Keratinocyte (primary cell): ENCODE results near the gene STXBP3. TPM values are rescaled to one million over a fixed set of nuclear protein-coding genes. Genes with fewer than 3 reads are reported as not detected.

Experiments
- DNase-seq: peaks from one replicate; pipeline ENCODE4 v3.0.0-alpha.2; 2011; ENCODE audit warnings: low read depth, missing footprints, low spot score
- FAIRE-seq: peaks from 2 replicates; lab custom pipeline; 2011; peaks lifted over from hg19 to GRCh38; lab: Jason Lieb, UNC
- H2AFZ ChIP-seq: 2 replicates; pipeline ENCODE4 v1.6.0; 2012; ENCODE audit warnings: low read length, control low read depth, inconsistent platforms; ENCODE audit not compliant: control insufficient read depth
- H3K27ac ChIP-seq: 2 replicates; pipeline ENCODE4 v1.5.1; 2011; ENCODE audit warnings: low read length; ENCODE audit not compliant: control insufficient read depth, insufficient read depth
- H3K27me3 ChIP-seq: 3 replicates; pipeline ENCODE4 v1.6.0; 2011; ENCODE audit warnings: low read length; ENCODE audit not compliant: control insufficient read depth, insufficient read depth; ENCODE audit errors: extremely low read depth
- H3K36me3 ChIP-seq, 2 experiments: 2 replicates in 1 of 2; 3 replicates in 1 of 2; pipeline ENCODE4 v1.5.1; 2011; ENCODE audit warnings: low read length in 2 of 2, mild to moderate bottlenecking in 1 of 2; ENCODE audit not compliant: control insufficient read depth in 2 of 2, insufficient read depth in 2 of 2; ENCODE audit errors: extremely low read depth in 1 of 2
- H3K4me1 ChIP-seq: 3 replicates; pipeline ENCODE4 v1.5.1; 2011; ENCODE audit warnings: low read length; ENCODE audit not compliant: control insufficient read depth, insufficient read depth; ENCODE audit errors: extremely low read depth
- H3K4me2 ChIP-seq: 3 replicates; pipeline ENCODE4 v1.6.0; 2011; ENCODE audit warnings: low read depth, low read length; ENCODE audit not compliant: control insufficient read depth, insufficient read depth; ENCODE audit errors: extremely low read depth
- H3K4me3 ChIP-seq, 3 experiments: fragments of 200-600 bp in 1 of 3; sonication (generic) in 1 of 3; 2 replicates in 2 of 3; 3 replicates in 1 of 3; pipeline ENCODE4 v1.5.1; 2011 to 2016; ENCODE audit warnings: low read length in 3 of 3, mild to moderate bottlenecking in 3 of 3, control low read depth in 2 of 3, inconsistent platforms in 1 of 3, low read depth in 1 of 3, mixed read lengths in 1 of 3, mixed run types in 1 of 3, moderate library complexity in 1 of 3; ENCODE audit not compliant: control insufficient read depth in 2 of 3, insufficient read depth in 2 of 3; ENCODE audit errors: extremely low read depth in 1 of 3
- H3K79me2 ChIP-seq: 2 replicates; pipeline ENCODE4 v1.6.0; 2012; ENCODE audit warnings: low read length; ENCODE audit not compliant: control insufficient read depth, insufficient read depth
- H3K9ac ChIP-seq: 3 replicates; pipeline ENCODE4 v1.6.0; 2011; ENCODE audit warnings: low read length; ENCODE audit not compliant: control insufficient read depth, insufficient read depth; ENCODE audit errors: extremely low read depth
- H3K9me1 ChIP-seq: 3 replicates; pipeline ENCODE4 v1.6.0; 2011; ENCODE audit warnings: low read length; ENCODE audit not compliant: control insufficient read depth, insufficient read depth; ENCODE audit errors: extremely low read depth
- H3K9me3 ChIP-seq: 2 replicates; pipeline ENCODE4 v1.5.1; 2012; ENCODE audit warnings: low read depth, low read length; ENCODE audit not compliant: control insufficient read depth
- H4K20me1 ChIP-seq: 3 replicates; pipeline ENCODE4 v1.6.0; 2011; ENCODE audit warnings: low read length; ENCODE audit not compliant: control insufficient read depth, insufficient read depth; ENCODE audit errors: extremely low read depth
- EZH2 ChIP-seq: IDR thresholded peaks from one replicate; pipeline ENCODE4 v1.6.1; 2012; ENCODE audit warnings: inconsistent platforms, mild to moderate bottlenecking, low read length, moderate library complexity
- dilution Hi-C: fragments of 300-500 bp; cut with MboI; formaldehyde crosslinking; loops from one replicate; pipeline ENCODE4 v1.7.0; 2020; ENCODE audit warnings: low sequenced_read_pairs; ENCODE audit not compliant: extremely low pct_ligation_motif_present
- polyA plus RNA-seq, 5 experiments: library from polyadenylated mRNA; depleted of rRNA in 3 of 5; stranded (reverse) in 3 of 5; stranded (forward) in 1 of 5; unstranded in 1 of 5; fragments of >200 nt; gene quantifications; 1 replicate in 1 of 5; 2 replicates in 3 of 5; 3 replicates in 1 of 5; pipeline versions ENCODE4 v1.2.1 to v1.2.3, GENCODE V29; 2011 to 2012; ENCODE audit warnings: missing spikeins in 2 of 5, low read depth in 1 of 5, low replicate concordance in 1 of 5
- TF ChIP-seq, protein P1 (sequence below), 3 experiments: IDR thresholded peaks in 1 of 3; conservative IDR thresholded peaks in 1 of 3; optimal IDR thresholded peaks in 1 of 3; 2 replicates in 2 of 3; 3 replicates in 1 of 3; pipeline versions ENCODE3 to v1.5.1; 2011; ENCODE audit warnings: low read length in 3 of 3, mild to moderate bottlenecking in 3 of 3, moderate library complexity in 2 of 3, control low read depth in 1 of 3, inconsistent platforms in 1 of 3; ENCODE audit not compliant: insufficient read depth in 2 of 3; ENCODE audit errors: extremely low read depth in 1 of 3

STXBP3 gene
- polyA plus RNA-seq, 1 donor (not counting 4 experiments of a cell fraction or from before 2014, with no cell fraction given): 36.3 TPM

DNA sequence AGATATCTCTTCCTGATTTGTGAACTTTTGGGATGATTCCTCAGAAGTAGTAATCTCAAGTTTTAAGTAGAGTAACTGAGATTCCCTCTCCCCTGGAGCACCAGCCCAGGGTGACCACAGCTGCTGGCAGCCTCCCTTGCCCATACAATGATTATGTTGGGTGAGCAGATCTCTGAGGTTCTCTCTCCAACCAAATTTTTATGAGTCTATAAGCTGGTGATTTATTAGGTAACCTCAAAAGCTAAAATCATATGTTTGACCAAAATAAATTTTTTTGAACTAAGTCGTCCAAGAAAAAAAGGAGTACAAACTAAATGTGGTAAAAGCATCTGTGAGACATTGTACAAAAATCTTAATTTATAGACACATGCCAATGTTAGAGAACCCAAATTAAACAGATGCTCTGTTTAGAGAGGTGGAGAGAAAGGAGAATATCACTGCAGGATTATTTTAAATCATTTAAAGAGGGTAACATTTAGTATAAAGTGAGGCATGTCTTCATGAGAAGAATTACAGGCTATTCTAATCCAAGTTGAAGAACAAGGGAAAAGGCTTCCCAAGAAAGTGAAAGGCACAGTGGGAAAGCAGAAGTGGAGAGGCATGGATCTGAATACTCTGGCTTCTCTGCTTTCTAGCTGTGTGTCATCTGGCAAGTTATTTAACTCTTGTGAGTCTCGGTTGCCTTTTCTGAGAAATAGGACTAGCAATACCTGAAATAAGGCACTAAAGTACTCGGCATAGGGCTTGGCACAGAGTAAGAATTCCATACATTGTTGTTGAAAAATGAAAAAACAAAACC lies 107.9 kb downstream of the STXBP3 start:
- Histone ChIP-seq H3K27me3 (no peaks in the 10 kb centered on the region), H3K9ac (no peak overlapping the region), H3K9me3 (no peaks in the 10 kb centered on the region), H2AFZ (peak overlapping the region; percentile 25), H3K79me2 (no peaks in the 10 kb centered on the region), H4K20me1 (no peaks in the 10 kb centered on the region), H3K9me1 (no peaks in the 10 kb centered on the region), H3K4me3 (no peak overlapping the region), H3K27ac (no peak overlapping the region), H3K36me3 (no peaks in the 10 kb centered on the region), H3K4me2 (peak overlapping the region; percentile 61), H3K4me1 (peaks cover 11% of the 10 kb centered on the region)
- DNase-seq: no peak
- no peak for FAIRE-seq
- dilution Hi-C loops: no loop called here
- TF ChIP-seq, protein P1, sequence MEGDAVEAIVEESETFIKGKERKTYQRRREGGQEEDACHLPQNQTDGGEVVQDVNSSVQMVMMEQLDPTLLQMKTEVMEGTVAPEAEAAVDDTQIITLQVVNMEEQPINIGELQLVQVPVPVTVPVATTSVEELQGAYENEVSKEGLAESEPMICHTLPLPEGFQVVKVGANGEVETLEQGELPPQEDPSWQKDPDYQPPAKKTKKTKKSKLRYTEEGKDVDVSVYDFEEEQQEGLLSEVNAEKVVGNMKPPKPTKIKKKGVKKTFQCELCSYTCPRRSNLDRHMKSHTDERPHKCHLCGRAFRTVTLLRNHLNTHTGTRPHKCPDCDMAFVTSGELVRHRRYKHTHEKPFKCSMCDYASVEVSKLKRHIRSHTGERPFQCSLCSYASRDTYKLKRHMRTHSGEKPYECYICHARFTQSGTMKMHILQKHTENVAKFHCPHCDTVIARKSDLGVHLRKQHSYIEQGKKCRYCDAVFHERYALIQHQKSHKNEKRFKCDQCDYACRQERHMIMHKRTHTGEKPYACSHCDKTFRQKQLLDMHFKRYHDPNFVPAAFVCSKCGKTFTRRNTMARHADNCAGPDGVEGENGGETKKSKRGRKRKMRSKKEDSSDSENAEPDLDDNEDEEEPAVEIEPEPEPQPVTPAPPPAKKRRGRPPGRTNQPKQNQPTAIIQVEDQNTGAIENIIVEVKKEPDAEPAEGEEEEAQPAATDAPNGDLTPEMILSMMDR (optimal IDR thresholded peaks at IDR 0.05 in 1 of 3, IDR thresholded peaks at IDR 0.05 in 1 of 3, conservative IDR thresholded peaks at IDR 0.05 in 1 of 3; ENCODE audit: extremely low read depth in 1 of 3, insufficient read depth in 2 of 3, low read length in 3 of 3): no peak
- no peak for TF ChIP-seq EZH2

DNA sequence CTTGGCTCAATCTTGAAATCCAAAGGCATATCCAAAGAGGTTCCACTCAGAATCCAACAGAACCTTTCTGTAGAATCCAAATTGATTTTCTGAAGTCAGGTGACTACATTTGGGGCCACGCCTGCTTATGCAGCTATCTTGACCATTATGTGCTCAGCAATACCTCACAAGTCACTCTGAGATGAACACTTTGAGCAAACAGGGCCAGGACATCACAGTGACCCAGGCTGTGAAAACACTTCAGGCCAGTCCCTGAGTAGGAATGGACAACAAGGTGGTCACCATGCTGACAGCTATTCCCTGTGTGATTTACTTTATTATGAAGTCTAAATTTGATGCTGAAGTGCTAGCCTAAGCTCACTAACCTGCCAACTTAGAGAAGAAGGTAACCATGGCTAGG lies 110.5 kb downstream of the STXBP3 start, which contains the start of gene AKNAD1:
Gene AKNAD1 (minus strand): TSS at position 101 of the 400 bp plus-strand sequence. CDS start 4,430 bp downstream, outside the sequence.
- H3K27ac ChIP-seq: no peak within 1 kb of the TSS
- no peak within 1 kb of the TSS for H3K4me3 ChIP-seq
- H3K9ac ChIP-seq: no peak within 1 kb of the TSS
- H3K4me1 ChIP-seq: peaks cover 11% of the 10 kb centered on the region
- no peak for TF ChIP-seq EZH2
- dilution Hi-C loops: no loop called here
- no peaks in the 10 kb centered on the region for H3K27me3 ChIP-seq
- no peaks in the 10 kb centered on the region for H3K79me2 ChIP-seq
- FAIRE-seq: no peak
- no peaks in the 10 kb centered on the region for H3K9me1 ChIP-seq
- no peak for DNase-seq
- no peaks in the 10 kb centered on the region for H3K36me3 ChIP-seq
- H3K4me2 ChIP-seq: no peak within 1 kb of the TSS
- no peaks in the 10 kb centered on the region for H4K20me1 ChIP-seq
- no peaks in the 10 kb centered on the region for H3K9me3 ChIP-seq
- H2AFZ ChIP-seq: no peak within 1 kb of the TSS
